ENCODE measurements around the gene NONO.

DNA sequence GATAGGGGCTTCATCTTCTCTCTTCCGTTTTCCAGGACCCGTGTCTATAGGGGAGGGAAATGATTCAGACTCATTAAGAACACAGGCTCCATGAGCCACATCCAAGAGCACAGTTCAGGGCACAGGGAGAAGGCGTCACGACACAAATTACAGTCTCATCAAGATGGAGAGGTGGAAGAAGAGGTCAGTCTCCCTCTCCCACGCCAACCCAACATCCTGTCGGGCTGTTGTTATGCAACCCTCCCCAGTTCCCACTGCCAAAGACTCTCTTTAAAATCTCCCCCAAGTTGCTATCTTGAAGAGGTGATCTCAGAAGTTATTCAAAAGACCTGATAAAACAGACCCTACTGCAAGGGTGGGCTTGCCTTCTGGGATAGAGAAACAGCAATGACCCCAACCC lies 42.1 kb upstream of the NONO start:
- no peak for TF ChIP-seq CTCF (optimal IDR thresholded peaks at IDR 0.05 in 1 of 3, IDR thresholded peaks at IDR 0.05 in 1 of 3, conservative IDR thresholded peaks at IDR 0.05 in 1 of 3; ENCODE audit: extremely low read depth in 1 of 3, insufficient read depth in 2 of 3, low read length in 3 of 3)
- no peak for TF ChIP-seq EZH2 (IDR thresholded peaks at IDR 0.05; ENCODE audit: low read length)

All from keratinocyte (primary cell).